HG02852 (cell line): ENCODE results near the gene RARB.

Experiments used
- ATAC-seq: cut with Tn5 transposase; IDR thresholded peaks from one replicate; pipeline ENCODE4 v1.9.1; 2021; ENCODE audit warnings: mild to moderate bottlenecking, moderate library complexity; ENCODE audit not compliant: unreplicated experiment

Gene RARB

DNA sequence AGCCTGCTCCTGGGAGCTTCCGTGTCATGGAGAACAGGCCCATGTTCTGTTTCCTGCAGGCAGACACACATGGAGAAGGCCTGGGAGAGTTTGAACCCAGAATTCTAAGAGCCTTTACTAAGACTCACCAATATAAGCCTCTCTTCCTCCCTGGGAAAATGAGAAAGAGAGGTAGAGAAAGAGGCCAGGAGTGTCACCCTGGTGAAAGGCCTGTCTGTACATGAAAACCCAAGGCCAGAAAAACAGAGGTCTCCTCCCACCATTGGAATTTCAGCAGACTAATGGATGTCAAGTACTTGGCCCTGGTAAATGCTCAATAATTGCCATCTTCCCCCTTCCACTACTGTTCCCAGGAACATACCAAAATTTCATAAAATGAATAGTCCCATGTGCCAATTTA, 119.0 kb downstream of the RARB start:
- ATAC-seq = no peak

DNA sequence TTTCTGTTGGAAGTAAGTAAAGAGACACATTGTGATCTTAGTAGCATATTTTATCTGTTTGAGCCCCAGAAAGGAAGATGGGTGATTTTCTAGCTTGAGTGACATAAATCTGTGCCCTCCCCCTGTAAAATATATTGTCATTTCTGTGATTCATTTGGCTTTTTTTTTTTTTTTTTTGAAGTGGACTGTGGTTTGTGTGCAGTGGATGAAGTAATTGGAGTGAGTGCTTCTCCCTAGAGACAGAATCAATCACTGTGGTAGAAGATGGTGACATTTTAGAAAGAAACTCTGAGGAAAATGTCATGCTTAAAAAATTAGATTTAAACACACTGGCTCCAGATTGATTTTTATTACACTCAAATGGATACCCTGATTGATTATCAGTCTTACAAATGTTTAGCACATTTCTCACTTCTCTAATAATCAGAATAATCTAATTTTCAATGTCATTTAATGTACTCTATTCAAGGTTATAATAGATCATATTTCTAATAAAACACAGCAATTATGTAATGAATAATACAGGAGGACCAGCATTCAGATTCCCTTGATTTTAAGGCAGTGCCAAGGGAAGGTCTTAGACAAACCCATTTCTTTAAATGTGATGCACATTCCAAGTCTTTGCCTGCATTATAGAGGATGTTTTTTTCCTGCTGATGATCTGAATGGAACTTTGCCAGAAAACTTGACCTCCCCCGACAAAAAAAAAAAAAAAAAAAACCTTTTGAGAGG, 120.0 kb downstream of the RARB start:
- no peak for ATAC-seq

DNA sequence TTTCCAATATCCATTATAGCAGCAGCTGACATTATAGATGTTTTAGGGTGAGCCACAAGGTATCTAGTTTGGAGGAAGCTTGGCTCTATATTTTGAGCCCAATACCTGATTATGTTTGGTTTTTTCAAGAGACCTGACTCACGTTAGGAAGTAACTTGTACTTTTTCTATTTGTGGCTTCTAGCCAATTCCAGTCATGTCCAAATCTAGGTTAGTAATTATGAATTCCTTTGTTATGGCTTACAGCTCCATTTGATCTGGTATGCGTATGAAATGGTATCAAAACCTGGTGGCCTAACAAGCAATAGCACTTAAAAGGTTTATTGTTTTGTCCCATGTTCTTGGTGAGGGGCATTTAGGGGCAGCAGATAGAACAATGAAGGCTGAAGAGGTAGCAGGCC, 120.8 kb downstream of the RARB start:
- no peak for ATAC-seq

DNA sequence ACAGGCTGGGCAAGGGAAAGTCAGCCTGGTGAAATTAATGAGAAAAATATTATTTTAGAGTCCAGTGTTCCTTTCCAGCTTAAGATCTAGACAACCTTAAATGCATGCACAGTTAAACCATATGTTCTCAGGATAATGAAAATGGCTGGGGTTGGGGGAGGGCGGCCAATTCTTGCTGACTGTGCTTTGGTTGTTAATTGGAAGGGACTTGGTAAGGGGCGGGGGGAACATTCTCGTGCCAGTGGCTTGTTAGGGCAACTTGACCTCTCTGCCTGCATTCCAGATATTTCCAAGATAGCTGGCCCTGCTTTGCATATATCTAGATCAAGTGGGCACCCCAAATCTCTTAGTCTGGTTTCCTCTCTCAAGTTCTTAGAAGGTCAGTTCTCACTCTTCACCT, 124.2 kb downstream of the RARB start:
- no peak for ATAC-seq

DNA sequence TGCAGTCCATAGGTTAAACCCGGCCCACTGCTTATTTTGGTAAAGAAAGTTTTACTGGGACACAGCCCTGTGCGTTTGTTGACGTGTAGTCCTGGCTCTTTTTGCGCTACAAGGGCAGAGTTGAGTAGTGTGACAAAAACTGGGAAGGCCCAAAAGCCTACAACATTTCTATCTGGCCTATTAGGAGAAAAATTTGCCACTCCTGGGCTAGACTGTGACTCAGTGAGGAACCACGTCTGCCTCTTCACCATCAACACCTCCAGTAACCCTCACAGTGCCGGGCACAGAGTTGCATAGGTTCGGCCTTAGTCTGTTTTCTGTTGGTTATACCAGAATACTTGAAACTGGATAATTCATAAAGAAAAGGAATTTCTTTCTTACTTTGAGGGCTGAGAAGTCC, 126.3 kb downstream of the RARB start:
- ATAC-seq = no peak

DNA sequence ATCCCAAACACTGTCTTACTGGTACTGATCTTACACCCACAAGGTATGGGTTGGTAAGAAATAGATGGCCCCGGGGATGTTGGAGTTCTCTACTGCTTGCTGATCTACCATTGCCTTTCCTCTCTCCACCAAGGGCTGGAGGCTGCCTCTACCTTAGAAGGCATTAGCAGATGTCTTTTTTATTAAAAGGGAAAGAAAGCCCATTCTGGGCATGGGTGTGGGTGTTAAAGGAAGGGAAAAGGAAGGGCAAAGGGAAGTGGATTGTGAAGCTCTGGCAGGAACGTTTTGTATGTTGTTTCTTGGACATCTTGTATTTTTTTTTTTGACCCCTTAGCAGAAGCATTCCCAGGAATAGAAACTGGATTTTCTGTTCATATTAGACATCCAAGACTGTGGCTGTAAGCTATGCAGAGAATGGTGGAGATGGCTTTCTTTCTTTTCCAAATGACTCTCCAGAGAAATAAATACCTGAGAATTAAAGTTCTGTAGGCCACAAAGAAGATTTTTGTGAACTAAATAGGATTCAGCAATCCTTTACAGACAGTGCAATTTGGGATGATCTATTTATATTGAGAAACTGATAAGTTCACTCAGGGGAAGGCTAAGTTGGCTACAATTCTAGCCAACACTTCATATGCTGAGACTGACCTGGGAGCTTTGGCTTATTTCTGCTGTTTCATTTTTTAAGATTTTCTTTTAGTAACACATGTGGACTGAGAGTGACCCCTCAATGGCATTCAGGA, 127.8 kb downstream of the RARB start:
- ATAC-seq = no peak

DNA sequence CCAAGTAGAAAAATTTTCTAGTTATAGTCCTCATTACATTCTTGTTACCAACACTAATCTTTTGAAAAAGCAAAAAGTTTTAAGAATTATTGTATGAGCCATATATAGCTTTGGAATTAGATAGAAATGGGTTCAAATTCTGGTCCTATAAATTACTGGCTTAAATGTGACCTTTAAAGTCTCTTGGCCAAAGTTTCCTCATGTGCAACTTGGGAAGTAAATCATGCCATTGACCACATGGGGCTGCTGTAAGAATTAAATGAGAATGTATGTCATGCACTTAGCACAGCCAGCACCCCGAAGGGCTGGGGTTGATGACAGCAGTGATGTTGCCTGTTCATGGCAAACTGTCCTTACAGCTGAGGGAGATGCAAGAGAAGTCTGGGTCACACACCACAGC, 128.4 kb downstream of the RARB start:
- ATAC-seq = no peak

DNA sequence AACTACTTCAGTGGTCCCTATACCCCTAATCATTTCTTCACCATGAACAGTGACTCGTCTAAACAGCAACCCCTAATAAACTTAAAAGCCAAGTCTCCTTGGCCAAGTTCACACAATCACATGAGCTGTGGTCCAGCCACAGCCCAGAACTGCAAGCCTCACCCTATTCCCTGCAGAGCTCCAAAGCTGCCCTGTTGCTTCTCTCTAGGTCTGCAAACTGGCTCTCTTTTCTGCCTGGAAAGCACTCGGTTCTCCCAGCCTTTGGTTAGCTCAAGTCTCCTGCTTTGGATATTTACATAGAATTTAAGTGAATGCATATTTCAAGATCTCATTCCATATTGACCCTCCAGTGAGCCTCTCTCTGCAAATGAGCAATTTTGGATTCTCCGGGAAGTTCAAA, 129.6 kb downstream of the RARB start:
- no peak for ATAC-seq

DNA sequence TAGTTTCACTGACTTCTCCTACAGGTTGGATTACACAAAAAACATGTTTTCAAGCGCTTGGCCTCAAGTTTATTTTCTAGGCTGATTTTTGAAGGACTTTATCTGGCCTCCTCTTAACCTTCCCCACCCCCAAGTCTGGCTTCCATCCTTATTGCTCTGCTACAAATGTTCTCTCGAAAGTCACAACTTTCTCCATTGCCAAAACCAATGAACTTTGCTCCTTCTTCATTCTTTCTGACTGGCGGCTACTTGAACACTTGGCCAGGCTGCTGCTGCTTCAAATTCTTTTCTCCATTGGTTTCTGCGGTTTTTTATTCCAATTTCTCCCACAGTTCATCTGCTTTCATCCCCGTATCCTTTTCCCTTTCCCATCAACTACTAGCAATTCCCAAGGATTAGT, 130.1 kb downstream of the RARB start:
- no peak for ATAC-seq

DNA sequence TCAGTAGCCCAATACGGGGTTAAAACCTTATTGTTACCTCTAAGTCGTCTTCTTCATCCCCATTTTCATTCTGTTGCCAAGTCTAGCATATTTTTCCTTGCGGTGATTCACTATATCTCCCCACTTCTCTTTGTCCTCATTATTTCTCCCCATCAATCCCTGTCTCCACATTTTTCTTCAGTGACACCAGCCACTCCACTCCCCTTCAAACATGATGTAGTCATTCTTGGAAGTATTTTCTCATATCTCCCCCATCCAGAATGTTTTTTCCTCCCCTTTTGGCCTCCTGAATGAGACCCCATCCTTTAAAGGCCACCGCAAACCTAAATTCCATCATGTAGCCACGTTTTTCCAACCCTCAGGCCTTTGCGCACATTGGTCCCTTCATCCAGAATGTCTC, 130.7 kb downstream of the RARB start:
- ATAC-seq = no peak

DNA sequence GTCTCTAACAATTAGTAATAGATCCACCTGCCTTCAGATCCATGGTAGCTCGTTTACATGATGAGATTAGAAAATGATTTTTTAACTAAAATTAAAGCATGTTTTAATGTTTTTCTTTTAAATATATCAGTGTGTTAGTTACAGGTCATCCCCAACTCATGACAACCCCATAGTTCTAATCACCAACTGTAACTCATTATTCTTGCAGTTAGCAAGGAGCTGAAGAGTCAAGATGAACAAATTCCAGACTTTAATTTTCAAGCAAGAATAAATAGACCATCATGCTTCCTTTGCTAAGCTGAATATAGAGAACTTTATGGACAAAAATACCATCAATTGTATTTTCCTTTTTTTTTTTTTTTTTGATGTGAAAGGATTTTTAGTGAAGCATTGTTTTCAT, 135.5 kb downstream of the RARB start:
- ATAC-seq = no peak

DNA sequence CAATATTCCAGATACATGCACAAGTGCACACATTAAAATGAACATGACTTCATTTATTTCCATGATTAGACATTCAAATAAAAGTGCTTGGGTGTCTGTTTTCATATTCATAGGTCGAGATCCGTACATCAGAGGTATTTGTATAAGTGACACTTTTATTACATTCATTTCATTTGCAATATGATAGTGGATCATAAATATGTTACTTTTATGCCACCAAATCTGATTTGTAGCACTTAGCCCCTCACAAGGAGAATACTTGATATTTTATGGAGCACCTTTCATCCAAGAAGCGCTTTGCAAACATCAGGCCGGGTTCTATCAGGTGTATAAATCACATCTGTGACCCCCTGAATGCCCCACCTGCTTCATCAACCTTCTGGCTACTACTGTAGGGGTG, 136.0 kb downstream of the RARB start:
- no peak for ATAC-seq

DNA sequence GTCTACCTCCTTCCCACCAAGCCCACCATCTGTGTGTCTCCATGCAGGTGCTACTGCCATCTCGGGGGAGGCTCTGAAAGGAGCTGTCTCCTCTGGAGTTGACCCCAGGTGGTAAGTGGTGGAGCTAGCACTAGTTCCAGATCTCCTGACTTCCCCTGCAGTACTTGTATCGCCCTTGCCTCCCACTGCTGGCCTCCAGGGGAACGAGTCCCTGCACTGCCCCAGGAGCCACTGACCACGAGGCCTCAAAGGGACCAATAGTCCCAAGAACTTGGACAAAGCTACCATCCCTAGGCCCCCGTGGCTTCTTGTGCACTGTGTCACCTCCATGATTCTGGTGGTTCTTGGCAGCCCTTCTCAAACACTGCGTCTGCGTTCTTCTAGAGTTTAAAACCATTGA, 137.7 kb downstream of the RARB start:
- ATAC-seq = no peak

DNA sequence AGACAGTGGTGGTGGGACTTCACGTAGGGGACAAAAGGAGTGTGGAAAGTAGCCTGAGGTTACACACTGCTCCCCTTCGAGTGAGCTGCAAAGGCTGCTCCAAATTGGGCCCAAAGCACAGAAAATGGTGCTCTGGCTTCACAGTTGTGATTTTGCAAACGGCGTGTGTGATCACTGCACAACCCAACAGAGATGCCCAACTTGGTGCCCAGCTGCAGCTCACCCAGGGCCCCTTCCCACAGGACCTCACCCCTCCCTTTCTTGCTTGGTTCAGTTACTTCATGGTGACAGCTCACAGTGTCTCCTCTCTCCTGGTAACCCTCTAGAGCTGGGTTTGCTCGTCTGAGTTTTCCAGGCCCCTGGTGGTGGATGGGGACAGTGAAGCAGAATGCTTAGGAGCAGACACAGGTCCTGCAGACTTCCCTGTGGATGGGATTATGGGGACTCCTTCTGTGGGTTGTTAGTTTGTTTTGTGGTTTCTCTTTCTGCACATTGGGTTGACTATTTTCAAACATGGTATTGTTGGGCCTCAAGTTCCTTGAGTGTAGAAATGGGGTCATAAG, 138.4 kb downstream of the RARB start:
- no peak for ATAC-seq

DNA sequence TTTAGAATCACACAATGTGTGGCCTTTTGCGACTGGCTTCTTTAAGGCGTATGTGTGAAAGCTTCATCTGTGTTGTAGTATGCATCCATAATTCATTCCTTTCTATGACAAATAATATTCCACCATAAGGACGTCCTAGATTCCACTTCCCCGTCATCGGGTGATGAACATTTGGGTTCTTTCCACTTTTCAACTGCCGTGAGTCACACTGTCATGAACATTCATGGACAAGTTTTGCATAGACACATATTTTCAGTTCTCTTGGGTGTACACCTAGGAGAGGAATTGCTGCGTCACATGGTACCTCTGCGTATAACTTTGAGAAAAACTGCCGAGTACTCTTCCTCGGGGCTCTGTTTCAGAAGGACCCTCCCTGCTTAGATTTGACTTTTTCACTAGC, 139.3 kb downstream of the RARB start:
- ATAC-seq = no peak

DNA sequence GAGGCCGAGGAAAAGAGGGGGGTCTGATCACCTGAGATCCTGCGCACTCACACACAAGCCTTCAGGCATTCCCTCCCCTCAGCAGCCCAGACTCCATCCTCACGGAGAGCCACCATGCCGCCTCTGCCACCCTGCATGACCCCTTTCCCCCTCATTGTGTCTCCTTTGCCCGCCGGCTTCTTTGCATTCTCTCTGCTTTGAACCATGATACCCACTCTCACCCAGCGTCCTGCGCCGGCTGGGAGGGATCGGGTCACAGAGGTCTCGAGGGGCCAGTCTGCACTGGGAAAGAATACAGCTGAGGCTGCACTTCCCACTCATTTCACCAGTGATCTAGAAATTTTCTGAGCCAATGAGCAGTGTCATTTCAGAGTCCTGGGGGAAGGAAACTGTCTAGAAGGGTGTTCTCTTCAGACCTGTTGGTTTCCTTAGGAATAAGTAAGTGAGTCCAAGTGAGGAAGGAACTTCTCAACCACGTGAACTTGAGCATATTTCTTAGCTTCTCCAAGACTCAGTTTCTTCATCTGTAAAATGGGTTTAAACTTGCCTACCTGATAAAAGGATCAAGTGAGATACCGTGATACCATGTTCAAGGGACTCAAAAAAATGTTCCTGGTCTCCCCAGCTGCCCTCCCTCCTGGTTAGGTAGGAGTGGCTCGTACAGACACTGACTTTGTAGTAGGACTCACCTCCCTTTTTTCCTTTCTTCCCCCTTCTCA, 139.9 kb downstream of the RARB start:
- ATAC-seq = no peak

DNA sequence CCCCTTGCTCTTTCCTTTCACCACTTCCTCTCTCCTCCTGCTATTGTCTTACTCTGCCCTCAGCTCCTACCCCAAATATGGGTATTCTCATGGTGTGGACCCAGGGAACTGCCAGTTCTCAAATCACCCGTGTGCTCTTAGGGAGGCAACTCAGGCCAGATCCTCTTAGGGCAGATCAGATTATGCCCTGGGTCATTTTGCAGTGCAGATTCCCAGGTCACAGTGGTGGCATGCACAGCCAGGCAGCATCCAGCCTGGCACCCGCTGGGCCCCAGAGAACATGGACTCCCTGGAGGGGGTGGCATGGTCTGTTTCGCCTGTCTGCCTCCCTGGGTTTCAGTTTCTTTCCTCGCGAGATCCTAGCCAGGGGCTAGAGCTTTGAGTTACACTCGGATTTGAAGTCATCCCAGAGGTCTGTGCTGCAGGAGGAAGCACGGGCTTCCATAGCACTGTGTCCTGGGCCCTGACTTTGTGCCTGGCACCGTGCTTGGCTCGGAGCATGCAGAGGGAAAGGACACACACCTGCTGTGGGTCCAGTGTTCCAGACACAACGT, 140.5 kb downstream of the RARB start:
- ATAC-seq = no peak

DNA sequence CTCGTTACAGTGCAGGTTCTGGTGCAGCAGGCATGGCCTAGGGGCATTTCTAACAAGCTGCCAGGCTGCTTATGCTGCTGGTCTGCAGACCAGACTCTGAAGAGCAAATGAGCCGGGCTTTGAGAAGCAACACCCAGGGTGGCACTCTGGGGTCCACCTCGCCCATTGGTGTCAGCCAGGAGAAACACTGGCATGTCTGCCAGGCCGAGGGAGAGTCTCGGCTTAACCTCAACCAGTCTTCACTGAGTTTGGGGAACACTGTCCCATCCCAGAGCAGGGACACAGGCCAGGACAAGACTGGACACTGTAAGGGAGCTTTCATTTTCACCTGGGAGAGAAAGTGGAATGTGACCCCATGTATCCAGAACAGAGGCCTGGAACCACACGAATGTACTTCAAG, 143.2 kb downstream of the RARB start:
- ATAC-seq = no peak

DNA sequence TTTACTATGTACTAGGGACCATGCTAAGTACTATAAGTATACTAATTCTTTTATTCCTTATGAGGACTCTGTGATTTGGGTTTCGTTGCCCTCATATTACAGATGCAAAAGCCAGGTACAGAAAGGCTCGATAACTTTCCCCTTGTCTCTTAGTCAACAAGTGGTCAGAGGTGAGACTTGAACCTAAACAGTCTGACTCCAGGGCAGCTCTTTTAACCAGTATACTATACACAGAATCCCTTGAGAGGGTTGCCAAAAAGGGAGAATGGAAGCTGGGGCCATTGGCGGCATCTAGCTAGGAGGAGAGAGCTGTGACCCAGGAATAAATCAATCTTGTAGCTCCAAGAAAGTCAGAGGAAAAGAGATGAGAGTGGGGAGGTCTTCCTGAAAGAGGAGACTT, 144.3 kb downstream of the RARB start:
- no peak for ATAC-seq

DNA sequence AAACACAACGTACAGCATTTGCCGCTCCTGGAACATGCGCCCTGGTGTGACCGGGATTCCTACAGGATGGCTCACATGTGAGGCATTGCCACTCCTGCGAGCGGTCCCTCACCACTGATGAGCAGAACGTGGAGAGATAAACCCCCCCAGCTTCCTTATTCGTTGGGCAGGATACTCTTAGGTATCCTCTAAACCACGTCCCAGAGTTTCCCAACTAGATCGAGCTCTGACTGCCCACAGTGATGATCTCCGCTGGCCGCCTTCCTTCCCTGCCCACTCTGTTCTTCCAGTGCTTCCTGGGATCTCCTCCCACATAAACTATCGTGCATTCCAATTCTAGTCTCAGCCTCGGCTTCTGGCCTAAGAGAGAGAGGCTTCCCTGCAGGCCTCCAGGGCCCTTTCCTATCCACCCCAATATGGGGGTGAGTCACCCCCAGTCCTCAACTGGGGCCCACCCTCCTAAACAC, 144.9 kb downstream of the RARB start:
- no peak for ATAC-seq
